Measurements from ENCODE around the gene TRAK1.

The TRAK1 gene

DNA sequence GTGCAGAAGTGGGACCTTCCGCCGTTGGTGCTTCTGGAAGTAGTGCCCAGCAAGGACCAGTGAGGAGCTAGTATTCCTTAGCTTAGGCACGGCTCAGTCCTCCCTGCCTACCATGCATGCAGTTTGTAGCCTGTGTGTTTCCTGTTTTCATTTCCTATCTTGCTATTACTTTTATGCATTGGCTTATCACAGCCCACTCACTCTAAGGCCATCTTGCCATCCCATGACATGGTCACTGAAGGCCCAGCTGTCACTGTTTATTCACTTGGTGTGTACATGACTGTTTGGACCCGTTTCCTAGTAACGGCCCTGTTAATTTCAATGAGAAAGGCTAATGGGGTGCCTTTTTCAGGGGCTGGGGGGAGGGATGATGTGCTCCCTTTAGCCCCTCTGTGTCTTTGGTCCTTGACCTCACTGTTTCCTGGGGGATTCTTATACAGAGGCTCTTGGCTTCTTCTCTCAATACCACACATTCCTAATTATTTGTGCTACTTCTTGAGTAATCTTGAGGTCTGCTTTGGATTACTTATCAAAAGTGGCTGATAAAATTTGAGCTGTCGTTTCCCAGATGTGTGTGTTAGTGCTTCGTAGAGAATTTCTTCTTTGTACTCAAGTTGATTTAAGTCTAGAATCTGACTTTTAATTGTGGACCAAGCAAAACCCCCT is 24.5 kb upstream of the TRAK1 start:
- DNase-seq (ENCODE audit: low read depth, low spot score): peak; percentile 61

DNA sequence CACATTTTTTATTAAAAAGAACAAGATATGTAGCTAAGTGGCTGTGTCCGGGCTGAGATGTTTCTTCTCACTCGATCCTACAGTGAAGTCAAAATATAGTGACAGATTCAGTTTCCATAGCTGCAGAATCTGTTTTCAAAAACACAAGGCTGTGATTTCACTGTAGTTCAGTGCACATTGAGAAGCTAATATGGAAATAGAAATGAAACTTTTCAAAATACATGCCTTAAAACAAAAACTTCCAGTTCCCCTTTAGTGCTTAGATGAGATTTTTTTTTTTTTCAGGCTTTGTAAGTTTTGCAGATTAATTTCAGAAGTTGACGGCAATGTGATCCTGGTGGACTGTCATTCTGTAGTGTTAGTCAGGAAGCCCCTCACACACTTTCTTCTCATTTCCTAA is 23.8 kb upstream of the TRAK1 start:
- DNase-seq (ENCODE audit: low read depth, low spot score): peak; percentile 66

DNA sequence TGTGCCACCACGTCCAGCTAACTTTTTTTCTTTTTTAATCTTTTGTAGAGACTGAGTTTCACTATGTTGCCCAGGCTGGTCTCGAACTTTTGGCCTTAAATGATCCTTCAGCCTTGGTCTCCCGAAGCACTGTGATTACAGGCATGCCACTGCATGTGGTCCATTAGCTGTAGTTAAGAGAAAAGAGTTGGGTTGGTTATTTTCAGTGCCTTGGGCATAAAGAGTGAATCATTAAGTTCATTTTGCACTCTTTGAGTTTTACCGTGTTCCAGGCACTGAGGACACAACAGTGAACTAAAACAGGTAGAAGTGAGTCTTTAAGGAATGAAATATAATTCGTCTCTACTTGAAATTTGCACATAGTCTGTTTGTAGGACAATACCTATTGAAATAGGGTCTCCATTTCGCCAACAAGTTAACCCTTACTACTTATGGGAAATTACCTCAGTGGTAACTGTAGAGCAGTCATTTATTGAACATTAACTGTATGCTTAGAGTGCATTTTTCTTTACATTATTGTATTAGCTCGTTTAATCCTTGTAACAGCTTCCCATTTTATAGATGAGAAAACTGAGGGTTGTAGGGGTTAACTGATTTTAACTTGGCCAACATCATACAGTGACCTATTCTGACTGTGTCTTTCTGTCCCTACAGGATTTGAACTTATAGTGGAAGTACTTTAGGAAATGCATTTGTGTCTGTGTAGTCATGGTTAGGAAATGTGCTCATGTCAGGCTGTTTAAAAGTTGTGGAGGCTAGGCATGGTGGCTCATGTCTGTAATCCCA is 22.7 kb upstream of the TRAK1 start:
- no peak for DNase-seq (ENCODE audit: low read depth, low spot score)

DNA sequence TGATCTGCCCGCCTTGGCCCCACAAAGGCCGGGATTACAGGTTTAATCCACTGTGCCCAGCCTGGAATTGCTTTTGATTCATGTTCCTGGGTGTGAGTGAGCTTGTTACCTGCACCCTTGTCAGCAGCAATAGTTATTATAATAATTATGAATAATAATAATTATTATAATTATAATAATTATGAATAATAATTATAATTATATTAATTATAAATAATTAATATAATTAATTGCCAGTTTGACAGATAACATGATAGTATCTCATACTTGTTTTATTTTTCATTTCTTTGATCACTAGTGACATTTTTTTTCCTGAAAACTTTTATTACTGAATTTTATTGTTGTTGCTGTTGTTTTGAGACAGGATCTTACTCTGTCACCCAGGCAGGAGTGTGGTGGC is 21.1 kb upstream of the TRAK1 start:
- no peak for DNase-seq (ENCODE audit: low read depth, low spot score)

DNA sequence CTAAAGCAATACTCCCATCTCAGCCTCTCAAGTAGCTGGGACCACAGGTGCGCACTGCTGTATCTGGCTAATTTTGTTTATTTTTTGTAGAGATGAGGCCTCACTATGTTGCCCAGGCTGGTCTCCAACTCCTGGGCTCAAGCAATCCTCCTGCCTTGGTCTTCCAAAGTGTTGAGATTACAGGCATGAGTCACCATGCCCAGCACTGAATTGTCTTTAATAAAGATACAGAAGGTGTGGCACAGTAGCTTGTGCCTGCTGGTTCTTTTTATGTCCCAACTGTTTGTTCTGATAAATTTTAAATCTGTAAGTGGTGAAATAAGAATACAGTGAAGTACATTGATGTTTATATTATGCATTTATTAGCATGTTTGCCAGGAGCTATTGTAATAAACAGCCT is 20.6 kb upstream of the TRAK1 start:
- no peak for DNase-seq (ENCODE audit: low read depth, low spot score)

DNA sequence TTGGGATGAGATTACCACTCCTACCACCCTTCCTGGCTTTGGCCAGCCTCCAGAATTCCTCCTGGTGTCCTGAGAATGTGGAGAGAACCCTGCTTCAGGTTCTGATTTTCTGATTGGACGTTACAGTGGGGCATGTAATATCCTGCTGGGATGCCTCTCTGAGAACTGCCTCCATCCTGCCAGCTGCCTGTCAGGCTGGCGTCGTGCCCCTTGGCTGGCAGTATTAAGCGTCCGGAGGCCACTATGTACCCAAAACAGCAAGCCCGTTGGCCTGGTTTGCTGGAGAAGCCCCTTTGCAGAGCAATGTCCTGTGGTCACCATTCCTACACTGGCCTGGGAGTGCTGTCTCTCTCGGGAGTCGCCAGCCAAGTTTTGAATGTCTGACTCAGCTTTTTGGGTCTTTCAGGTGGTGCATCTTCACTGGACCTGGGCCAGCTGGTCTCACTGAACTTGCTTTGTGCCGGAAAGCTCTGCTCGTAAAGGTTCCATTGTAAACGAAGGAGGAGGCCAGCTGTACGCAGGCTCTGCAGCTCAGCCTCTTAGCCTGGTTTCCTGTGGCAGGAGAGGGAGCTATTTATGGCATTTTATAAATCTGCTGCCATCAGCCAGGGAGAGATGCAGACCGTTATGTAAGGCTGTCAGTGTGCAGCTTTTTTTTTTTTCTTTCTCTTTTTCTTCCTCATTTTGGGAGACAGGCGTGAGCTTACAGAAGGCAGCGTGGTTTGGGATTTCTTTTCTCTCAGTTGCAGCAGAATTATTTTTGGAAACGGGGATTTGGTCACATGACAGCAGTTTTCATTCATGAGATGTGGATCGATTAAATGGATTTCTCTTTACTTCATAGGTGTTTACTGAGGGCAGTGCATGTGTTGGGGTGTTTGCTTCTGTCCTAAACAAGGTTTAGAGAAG is 19.0 kb upstream of the TRAK1 start:
- peak; percentile 66 for DNase-seq (ENCODE audit: low read depth, low spot score)

DNA sequence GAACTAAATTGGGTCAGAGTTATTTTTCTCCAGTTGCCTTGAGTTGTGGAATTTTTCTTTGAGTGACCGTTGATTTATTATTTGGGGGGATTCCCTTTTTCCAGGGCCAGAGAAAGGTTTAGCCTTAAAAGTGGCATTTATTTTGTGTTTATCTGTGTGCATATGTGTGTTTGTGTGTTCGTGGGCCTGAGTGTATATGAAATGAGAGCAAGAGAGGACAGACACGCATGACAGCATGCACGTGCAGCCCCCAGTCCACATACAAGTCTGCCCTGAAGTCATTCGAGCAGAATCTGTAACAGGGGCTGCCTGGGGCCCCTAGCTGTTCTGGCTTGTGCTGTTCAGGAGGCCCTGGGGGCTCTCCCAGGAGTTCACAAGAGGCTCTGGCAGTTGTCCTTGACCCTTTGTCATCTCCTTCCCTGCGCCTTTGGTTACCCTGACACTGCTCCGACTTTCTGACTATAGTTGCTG is 18.3 kb upstream of the TRAK1 start:
- DNase-seq (ENCODE audit: low read depth, low spot score): no peak

DNA sequence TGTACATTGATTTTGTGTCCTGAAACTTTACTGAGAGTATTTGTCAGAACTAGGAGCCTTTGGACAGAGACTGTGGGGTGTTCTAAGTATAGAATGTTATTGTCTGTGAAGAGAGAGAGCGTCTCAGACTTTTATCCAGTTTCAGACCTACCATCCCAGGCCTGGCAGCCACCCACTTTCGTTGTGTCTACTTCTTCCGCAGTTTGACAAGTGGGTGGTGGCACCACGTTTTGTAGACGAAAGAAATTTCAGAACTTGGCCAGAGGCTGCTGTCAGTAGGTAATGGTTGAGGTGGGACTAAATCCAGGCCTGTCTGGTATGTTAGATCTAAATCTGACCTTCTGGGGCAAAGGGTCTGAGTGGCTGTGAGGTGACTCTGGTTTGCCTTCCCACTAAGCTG is 13.4 kb upstream of the TRAK1 start:
- DNase-seq (ENCODE audit: low read depth, low spot score): no peak

DNA sequence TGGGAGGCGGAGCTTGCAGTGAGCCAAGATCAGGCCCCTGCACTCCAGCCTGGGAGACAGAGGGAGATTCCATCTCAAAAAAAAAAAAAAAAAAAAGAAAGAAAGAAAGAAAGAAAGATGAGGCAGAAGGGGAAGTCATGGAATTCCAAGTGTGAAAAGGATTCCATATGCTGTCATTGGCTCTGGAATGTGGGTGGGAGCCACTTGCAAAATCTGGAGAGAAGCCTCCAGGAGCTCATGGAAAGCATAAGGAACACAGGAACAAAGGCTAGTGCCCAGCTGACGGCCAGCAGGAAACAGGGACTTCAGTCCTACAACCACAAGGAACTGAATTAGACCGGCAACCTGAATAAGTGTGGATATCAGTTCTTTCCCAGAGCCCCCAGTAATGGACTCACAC is 12.5 kb upstream of the TRAK1 start:
- no peak for DNase-seq (ENCODE audit: low read depth, low spot score)

DNA sequence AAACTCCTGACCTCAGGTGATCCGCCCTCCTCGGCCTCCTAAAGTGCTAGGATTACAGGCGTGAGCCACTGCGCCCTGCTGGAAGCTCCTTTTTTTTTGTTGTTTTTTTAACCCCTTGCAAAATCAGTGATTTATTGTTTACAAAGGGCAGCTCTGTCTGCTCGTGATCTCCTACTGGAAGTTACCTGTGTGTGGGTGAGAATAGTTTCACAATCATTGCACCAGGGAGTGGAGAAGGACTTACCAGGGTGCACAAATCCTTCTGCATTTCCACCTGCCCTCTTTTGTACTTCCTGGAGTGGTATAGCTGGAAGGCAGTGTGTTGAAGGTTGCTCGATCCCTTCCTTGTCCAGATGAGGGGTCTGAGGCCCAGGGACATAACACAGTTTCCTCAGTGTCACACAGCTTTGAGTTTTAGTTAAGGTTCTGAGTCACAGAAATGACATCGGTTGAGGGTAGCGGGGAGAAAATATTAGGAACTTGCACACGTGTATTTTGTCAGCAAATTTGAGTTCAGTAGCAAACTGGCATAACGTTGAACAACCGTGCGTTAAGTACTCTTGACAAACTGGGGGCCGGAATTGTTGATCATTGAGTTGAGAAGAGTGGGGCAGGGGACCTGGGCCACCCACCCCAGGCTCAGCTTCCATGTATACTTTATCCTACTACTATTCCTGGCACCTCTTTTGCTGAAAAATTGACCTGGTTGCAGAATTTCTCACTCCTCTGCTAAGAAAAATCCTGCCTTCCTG is 11.3 kb upstream of the TRAK1 start:
- DNase-seq (ENCODE audit: low read depth, low spot score): no peak

DNA sequence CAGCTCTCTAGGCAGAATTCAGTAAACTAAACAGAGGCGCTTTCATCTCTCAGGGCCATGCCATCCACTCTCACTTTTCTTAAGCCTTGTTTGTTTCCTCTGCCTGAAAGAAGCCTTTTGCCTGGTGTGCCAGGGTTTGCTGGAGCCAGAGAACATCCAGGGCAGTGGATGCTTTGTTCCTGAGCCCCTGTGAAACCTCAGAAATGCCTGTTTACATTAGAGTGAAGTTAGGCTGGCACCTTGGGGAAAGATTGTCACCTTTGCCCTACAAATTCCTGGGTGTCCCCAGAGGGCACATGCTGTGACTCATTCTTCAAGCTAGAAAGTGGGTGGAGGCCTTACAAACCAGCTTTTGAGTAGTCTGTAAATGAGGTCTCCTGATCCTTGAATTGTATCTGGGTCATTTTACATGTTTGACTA is 10.7 kb upstream of the TRAK1 start:
- peak; percentile 56 for DNase-seq (ENCODE audit: low read depth, low spot score)

DNA sequence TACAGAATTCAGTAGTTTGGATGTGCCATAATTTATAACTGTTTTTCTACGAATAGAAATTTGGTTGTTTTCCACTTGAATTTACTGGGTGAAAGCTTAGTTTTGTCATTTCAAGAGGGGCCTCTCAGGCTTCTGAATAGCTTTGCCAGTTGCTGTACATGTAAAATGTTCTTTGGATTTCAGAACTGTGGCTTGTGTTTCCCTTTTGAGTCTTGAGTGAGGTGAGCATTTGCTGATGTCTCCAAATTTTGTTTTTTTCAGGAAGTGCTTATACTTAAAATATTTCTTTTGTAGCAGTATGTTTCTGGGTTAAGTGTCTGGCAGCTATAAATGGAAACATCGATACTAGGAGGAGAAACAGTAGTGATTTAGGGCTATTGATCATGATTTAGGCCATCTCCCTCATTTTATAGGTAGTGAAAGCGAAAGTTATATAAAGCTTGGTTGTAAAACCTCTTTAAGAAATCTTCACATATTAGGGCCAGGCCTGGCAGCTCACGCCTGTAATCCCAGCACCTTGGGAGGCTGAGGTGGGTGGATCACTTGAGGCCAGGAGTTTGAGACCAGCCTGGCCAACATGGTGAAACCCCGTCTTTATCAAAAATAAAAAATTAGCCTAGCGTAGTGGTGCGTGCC is 9.2 kb upstream of the TRAK1 start:
- DNase-seq (ENCODE audit: low read depth, low spot score): no peak

DNA sequence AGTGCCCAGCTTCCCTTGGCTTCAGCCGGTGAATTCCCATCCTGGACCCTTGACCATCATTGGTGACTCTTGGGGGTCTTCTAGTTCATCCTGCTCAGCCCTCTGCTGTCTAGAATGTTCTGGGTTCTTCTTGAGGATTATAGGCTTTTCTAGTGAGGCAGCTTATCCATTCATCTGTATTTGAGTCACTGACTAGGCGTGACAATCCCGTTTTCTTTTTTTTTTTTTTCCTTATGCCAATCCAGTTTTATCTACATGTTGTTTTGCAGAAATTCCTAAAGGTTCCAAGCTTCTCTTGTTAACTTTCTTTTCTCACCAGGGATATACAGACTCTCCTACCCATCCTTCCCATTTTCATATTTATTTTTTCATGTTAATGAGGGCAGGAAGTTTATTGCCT is 6.6 kb upstream of the TRAK1 start:
- no peak for DNase-seq (ENCODE audit: low read depth, low spot score)

DNA sequence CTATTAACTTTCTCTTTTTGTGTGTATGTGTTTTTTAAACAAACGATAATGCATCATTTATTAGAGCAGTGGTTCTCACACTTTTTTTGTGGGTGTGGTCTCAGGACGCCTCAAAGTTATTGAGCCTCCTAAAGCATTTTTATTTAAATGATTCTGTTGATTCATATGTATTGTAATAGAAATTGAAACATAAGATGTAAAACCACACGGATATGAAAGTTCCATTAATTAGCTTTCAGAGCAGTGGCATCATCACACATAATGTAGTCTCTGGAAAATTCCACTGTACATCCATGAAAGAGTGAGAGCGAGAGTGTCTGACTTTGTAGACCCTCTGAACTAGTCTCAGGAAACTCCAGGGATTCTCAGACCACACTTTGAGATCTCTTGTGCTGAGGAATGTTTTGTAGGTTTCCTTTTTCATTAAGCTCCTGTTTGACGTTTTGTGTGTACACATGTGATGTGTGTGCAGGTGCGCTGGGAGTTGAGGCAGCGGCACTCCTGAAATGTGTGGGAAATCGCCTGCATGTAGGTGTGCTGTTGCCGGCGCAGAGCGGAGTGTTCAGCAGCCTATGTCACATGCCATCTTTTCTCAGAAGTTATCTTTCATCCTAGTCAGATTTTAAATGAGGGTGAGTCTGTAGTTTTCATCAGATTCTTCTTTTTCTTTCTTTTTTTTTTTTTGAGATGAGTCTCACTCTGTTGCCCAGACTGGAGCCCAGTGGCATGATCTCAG is 5.3 kb upstream of the TRAK1 start:
- no peak for DNase-seq (ENCODE audit: low read depth, low spot score)

DNA sequence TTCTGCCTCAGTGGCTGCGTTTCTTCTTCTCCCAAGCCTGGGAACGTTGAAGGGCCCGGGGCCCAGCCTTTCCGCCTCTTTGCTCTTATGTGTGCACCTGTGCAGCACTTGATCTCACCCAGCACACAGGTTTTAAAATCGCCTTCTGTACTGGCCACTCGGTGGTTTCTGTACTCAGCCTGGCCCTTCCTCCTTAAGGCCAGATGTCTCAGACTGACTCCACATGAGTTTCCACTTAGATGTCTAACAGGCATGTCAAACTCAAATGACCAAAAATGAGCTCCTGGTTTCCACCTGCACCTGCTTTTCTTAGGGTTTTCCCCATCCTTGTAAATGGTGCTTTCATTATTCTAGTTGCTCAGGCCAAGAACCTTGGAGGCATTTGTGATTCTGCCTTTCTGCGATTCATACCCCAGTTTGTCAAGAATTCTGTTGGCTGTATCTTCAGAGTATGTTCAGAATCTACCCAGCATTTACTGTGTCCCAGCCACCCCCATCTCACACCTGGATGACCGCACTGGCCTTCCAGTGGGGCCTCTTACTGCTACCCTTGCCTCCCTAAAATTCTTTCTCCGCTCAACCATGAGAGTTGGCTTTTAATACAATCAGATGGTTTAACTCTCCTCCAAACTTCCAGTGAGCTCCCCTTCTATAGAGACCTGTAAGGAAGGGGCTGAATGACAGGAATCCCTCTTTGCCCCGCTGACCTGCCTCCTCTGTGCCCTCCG is 2.2 kb upstream of the TRAK1 start:
- DNase-seq (ENCODE audit: low read depth, low spot score): no peak

DNA sequence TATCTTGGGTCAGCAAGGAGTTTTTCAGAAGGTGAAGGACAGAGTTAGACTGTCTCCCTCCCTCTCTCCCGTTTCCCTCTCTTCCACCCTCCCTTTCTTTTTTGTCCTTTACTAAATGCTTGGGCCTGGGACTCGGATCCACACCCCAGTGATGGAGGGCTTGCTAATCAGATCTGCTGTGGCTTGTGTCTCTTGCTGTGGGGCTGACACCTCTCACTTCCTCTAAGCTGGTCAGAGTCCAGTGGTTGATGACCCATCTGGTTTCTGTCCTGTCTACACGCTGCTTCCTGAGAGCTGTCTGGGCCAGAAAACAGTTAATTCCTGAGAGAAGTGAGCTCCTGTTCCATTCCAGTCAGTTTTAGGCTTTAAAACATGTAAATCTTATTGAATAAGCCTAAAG is 849 bp downstream of the TRAK1 start:
- DNase-seq (ENCODE audit: low read depth, low spot score): peak; percentile 18

DNA sequence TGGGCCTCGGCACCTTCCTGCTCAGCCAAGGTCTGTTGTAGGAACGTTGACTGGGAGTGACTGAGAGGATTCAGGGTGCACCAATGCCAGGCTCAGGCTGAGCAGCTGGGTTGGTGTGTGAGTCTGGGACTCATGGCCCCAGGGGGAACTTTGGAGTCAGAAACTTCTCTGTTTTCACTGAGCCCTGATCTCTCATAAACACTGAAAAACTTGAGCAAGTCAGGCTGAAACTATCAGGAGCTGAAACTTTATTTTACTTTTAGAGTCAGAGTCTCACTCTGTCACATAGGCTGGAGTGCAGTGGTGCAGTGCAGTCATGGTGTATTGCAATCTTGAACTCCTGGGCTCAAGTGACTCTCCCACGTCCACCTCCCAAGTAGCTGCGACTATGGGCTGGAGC is 3.0 kb downstream of the TRAK1 start:
- DNase-seq (ENCODE audit: low read depth, low spot score): no peak

DNA sequence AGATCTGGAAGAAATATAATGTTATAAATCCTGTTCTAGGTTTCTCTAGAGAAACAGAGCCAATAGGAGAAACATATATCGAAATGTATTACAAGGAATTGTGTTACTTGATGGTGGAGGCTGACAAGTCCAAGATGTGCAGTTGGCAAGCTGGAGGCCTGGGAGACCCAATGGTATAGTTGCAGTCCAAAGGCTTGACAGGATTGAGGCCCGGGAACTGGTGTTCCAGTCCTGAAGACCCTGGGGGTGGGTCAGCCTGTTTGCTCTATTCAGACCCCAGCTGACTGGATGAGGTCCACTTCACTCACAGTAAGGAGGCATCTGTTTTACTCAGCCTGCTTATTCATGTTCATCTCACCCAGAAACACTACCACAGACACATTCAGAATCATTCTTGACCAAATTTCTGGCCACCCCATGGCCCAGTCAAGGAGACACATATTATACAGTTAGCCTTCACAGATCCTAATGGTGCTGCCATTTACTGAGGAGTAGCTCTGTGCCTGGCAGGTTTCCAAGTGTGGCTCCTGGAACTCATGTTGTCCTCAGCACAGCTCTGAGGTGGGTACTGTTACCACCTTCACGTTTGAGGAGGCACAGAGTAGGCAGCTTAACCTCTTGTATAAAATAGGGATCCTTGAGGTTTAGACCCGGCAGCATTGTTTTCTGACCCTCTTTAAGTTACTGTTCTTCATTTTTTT is 3.7 kb downstream of the TRAK1 start:
- DNase-seq (ENCODE audit: low read depth, low spot score): no peak

DNA sequence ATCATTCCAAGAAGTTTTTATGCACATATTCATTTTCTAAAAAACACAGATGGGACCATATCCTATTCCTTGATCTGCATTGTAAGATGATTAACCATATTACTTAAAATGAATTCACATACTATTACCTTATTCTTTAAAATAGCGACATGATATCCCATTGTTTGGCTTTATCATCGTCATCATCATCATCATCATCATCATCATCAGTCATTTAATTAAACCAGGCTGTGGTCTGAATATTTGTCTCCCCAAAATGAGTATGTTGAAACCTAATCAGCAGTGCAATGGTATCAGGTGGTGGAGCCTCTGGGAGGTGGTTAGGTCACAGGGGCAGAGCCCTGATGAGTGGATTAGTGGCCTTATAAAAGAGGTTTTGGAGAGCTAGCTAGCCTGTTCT is 4.4 kb downstream of the TRAK1 start:
- no peak for DNase-seq (ENCODE audit: low read depth, low spot score)
